Brain microvascular endothelial cell (primary cell): ENCODE data around the gene TMED7.
A peak's percentile ranks its signal among the peaks of the same experiment; 100 is the strongest.

ENCODE experiments used
- DNase-seq: peaks from one replicate; pipeline ENCODE4 v3.0.0-alpha.2; 2020
- H3K27ac ChIP-seq: fragments of 250-450 bp; sonication (Bioruptor Pico); 2 replicates; pipeline ENCODE4 v1.5.1; 2020; ENCODE audit warnings: mild to moderate bottlenecking, moderate library complexity
- H3K27me3 ChIP-seq: fragments of 250-450 bp; sonication (Bioruptor Pico); replicated peaks from 2 replicates; pipeline ENCODE4 v1.5.1; 2020; ENCODE audit warnings: mild to moderate bottlenecking
- H3K36me3 ChIP-seq: fragments of 250-450 bp; sonication (Bioruptor Pico); replicated peaks from 2 replicates; pipeline ENCODE4 v1.5.1; 2020; ENCODE audit warnings: mild to moderate bottlenecking
- H3K4me3 ChIP-seq: 2 replicates; pipeline ENCODE4 v1.5.1; 2011; ENCODE audit warnings: low read depth, mild to moderate bottlenecking, control low read depth, low read length, moderate library complexity
- in situ Hi-C: cut with HindIII; loops from 2 replicates; pipeline ENCODE4 v1.10.0; 2017; ENCODE audit warnings: low sequenced_read_pairs, low pct_ligation_motif_present
- TF ChIP-seq, protein P1 (sequence below): IDR thresholded peaks from 2 replicates; pipeline ENCODE4 v1.5.1; 2011; ENCODE audit warnings: low read depth, mild to moderate bottlenecking, moderate library complexity, low read length, control low read depth, inconsistent platforms; ENCODE audit errors: missing control alignments

The TMED7 gene

DNA sequence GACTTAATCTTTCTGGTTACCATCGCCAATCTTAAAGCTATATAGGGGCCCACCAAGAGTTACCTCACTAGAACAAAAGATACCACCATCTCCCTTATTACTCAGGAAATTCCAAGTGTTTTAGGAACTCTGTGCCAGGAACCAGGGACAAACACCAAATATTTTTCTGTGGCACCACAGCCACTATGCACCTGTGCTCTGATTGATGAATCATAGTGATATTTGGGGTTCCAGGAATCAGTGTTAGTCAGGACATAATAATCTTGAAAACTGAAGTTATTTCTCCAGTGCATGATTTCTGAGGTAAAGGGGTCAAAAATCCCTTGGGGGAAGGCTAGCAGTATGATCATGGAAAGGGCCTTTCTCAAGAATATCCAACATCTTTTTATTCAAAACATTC lies 10.2 kb upstream of the TMED7 start:
- DNase-seq = no peak
- H3K27me3 ChIP-seq = no peaks in the 10 kb centered on the region
- no peak overlapping the region for H3K4me3 ChIP-seq
- no peak overlapping the region for H3K27ac ChIP-seq
- no peaks in the 10 kb centered on the region for H3K36me3 ChIP-seq
- in situ Hi-C loops = no loop called here
- TF ChIP-seq, protein P1, sequence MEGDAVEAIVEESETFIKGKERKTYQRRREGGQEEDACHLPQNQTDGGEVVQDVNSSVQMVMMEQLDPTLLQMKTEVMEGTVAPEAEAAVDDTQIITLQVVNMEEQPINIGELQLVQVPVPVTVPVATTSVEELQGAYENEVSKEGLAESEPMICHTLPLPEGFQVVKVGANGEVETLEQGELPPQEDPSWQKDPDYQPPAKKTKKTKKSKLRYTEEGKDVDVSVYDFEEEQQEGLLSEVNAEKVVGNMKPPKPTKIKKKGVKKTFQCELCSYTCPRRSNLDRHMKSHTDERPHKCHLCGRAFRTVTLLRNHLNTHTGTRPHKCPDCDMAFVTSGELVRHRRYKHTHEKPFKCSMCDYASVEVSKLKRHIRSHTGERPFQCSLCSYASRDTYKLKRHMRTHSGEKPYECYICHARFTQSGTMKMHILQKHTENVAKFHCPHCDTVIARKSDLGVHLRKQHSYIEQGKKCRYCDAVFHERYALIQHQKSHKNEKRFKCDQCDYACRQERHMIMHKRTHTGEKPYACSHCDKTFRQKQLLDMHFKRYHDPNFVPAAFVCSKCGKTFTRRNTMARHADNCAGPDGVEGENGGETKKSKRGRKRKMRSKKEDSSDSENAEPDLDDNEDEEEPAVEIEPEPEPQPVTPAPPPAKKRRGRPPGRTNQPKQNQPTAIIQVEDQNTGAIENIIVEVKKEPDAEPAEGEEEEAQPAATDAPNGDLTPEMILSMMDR = no peak

DNA sequence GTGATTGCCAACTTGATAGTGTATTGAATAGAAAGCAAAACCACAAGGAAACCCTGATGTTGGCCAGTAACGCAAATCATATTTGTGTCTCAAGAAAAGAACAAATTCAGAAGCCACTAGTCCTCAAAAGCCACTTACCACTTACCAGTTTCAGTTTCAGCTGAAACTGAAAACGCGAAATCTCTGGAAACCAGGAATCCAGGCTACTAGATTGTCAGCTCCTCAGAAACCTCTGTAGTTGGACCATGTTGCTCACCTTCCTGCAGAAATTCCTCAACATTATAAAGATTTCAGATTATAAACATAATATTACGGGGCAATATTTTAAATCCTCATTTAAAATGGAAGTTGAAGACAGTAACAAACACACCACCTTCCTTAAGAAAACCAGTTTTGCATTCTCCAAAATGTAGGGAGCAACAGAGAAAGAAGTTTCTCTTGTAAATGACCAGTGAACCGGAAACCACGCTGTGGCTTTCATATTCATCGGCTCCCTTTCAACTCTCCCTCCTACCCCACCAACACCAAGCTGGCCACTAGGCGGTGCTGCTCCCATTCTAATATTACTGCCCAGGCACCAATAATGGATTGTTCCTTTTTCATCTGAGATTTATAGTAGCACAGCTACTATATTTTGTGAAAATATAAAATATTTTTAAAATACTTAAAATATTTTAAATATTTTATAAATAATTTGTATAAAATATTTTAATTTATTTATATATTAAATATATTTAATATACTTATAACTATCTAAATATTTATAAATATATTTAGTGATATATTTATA lies 8.7 kb upstream of the TMED7 start:
- DNase-seq = peak; percentile 86
- Histone ChIP-seq H3K4me3 (no peak overlapping the region), H3K36me3 (no peaks in the 10 kb centered on the region), H3K27ac (no peak overlapping the region), H3K27me3 (no peaks in the 10 kb centered on the region)
- TF ChIP-seq, protein P1 = peak; percentile 94
- in situ Hi-C loops = no loop called here

DNA sequence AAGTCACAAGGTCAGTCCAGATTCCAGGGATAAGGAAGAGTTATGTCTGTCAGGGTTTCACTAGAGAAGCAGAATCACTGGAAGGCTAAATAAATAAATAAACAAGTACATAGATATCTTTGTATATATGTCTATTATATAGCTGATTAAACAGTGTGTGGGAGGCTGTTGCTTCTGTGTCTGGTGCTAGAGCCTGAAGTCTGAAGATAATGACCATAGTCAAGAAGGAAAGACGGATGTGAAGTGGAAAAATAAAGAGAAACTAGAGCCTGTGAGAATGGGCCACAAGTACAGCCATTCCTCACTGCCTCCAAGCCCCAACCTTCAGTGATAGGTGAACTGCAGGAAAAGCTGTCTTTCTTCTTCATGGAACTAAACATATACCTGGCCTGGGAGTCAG lies 4.1 kb upstream of the TMED7 start:
- DNase-seq = no peak
- in situ Hi-C loops = no loop called here
- H3K36me3 ChIP-seq = peaks cover 3% of the 10 kb centered on the region
- H3K27me3 ChIP-seq = no peaks in the 10 kb centered on the region
- H3K4me3 ChIP-seq = no peak overlapping the region
- no peak overlapping the region for H3K27ac ChIP-seq
- TF ChIP-seq, protein P1 = no peak

DNA sequence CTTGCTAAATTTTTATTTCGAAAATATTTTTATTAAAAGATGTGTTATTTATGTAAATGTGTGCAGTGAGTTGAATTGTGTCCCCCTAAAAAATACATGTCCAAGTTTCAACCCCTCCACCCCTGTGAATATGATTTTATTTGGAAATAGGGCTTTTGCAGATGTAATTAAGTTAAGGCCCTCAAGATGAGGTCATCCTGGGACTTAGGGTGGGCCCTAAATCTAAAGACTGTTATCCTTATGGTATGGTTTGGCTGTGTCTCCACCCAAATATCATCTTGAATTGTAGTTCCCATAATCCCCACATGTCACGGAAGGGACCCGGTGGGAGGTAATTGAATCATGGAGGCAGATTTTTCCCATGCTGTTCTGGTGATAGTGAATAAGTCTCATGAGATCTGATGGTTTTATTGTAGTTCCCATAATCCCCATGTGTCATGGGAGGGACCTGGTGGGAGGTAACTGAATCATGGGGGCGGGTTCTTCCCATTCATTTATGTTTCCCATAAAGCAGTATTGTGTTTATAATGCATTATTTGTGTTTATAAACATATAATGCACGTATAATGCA lies 1.5 kb upstream of the TMED7 start:
- Histone ChIP-seq H3K36me3 (peaks cover 3% of the 10 kb centered on the region), H3K27me3 (no peaks in the 10 kb centered on the region), H3K4me3 (no peak overlapping the region), H3K27ac (no peak overlapping the region)
- peak; percentile 28 for DNase-seq
- in situ Hi-C loops = no loop called here
- TF ChIP-seq, protein P1 = no peak

- Histone ChIP-seq H3K4me3 (peak overlapping the region; percentile 90), H3K36me3 (peaks cover 3% of the 10 kb centered on the region), H3K27ac (peak overlapping the region; percentile 95), H3K27me3 (no peaks in the 10 kb centered on the region)
- DNase-seq = peak; percentile 49
- TF ChIP-seq, protein P1 = no peak
- in situ Hi-C loops = no loop called here
Observed at GRCh38 chr5:115626445-115626823, 598 bp upstream of the TMED7 start.
